GM06990 (cell line): ENCODE data around the gene C11orf68.

Experiments
- DNase-seq: peaks from one replicate; pipeline ENCODE4 v3.0.0-alpha.2; 2011; ENCODE audit not compliant: insufficient read length; ENCODE audit errors: extremely low read depth
- H3K27me3 ChIP-seq: replicated peaks from 2 replicates; pipeline ENCODE4 v1.6.0; 2011; ENCODE audit warnings: low read length; ENCODE audit not compliant: control insufficient read depth, insufficient read depth
- H3K36me3 ChIP-seq: 2 replicates; pipeline ENCODE4 v1.5.1; 2011; ENCODE audit warnings: low read length; ENCODE audit not compliant: control insufficient read depth, insufficient read depth
- H3K4me3 ChIP-seq: replicated peaks from 2 replicates; pipeline ENCODE4 v1.5.1; 2011; ENCODE audit warnings: low read depth, mild to moderate bottlenecking, control low read depth, low read length
- TF ChIP-seq, protein P1 (sequence below): IDR thresholded peaks from 2 replicates; pipeline ENCODE4 v1.5.1; 2011; ENCODE audit warnings: low read length, control low read depth, mild to moderate bottlenecking, inconsistent platforms; ENCODE audit not compliant: insufficient read depth, poor library complexity, severe bottlenecking

Gene C11orf68

DNA sequence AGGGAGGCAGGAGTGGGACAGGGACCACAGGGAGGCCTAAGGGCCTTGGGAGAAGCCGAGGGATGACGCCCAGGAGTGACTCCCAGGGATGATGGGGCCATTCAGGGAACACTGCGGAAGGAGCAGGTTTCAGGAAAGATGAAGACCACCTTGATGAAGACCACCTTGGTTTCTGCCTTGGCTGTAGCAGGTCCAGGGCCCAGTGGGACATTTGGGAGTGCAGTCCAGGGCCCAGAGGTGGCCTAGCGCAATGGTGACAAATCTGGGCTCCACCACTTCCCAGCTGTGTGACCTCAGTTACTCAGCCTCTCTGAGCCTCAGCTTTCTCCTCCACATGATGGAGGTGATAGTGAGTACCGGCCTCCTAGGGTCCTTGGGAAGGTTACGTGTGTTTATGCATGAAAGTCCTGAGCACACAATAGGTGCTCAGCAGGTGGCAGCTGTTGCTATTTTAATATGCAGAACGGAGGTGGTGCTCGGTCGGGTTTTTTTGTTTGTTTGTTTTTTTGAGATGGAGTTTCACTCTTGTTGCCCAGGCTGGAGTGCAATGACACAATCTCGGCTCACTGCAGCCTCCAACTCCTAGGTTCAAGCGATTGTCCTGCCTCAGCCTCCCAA, 27.2 kb upstream of the C11orf68 start:
- no peak overlapping the region for H3K4me3 ChIP-seq
- DNase-seq = no peak

DNA sequence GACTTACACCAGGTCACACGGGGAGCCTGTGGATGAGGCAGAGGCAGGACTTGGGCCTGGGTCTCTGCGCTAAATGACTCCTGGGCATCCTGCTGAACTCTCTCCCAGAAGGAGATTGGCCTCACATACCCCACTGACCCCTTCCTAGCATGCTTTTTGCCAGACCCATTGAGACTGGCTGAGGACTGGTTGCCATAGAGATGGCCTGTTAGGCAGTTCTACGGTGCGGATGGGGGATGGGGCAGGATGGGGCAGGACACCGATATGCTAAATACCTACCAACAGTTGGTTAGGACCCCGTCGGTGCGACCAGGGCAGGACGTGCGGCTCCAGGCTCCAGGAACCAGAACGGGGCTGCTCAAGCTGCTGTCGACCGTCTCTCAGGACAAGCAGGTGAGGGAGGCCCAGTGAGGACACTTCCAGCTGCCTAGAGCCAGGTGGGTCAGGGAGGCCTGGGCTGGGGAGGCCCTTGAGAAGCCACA, 26.6 kb upstream of the C11orf68 start, which contains the start of gene TSGA10IP:
Gene TSGA10IP, plus strand, starts transcription at position 51 of the 482 bp plus-strand sequence. Its CDS starts 196 bp downstream, at position 247.
- H3K27me3 ChIP-seq = no peaks in the 10 kb centered on the region
- DNase-seq = no peak
- no peaks in the 10 kb centered on the region for H3K36me3 ChIP-seq
- TF ChIP-seq, protein P1, sequence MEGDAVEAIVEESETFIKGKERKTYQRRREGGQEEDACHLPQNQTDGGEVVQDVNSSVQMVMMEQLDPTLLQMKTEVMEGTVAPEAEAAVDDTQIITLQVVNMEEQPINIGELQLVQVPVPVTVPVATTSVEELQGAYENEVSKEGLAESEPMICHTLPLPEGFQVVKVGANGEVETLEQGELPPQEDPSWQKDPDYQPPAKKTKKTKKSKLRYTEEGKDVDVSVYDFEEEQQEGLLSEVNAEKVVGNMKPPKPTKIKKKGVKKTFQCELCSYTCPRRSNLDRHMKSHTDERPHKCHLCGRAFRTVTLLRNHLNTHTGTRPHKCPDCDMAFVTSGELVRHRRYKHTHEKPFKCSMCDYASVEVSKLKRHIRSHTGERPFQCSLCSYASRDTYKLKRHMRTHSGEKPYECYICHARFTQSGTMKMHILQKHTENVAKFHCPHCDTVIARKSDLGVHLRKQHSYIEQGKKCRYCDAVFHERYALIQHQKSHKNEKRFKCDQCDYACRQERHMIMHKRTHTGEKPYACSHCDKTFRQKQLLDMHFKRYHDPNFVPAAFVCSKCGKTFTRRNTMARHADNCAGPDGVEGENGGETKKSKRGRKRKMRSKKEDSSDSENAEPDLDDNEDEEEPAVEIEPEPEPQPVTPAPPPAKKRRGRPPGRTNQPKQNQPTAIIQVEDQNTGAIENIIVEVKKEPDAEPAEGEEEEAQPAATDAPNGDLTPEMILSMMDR = no peak
- no peak within 1 kb of the TSS for H3K4me3 ChIP-seq

More for the DNA sequence above, 27.2 kb upstream of the C11orf68 start:
- no peaks in the 10 kb centered on the region for H3K36me3 ChIP-seq
- H3K27me3 ChIP-seq = no peaks in the 10 kb centered on the region
- TF ChIP-seq, protein P1 = no peak

DNA sequence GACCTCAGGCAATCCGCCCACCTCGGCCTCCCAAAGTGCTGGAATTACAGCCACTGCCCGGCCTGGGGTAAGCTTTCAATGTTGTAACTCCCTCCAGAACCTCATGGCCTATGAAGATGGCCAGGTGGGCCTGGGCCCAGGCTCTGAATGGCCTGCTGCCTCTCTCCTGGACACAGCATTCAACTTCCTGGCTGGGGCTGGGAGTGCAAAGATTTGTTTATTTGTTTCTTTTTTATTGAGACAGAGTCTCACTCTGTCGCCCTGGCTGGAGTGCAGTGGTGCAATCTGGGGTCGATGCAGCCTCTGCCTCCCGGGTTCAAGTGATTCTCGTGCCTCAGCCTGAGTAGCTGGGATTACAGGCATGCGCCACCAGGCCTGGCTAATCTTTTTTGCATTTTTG, 25.9 kb upstream of the C11orf68 start:
- DNase-seq = no peak
- Histone ChIP-seq H3K27me3 (no peaks in the 10 kb centered on the region), H3K4me3 (no peak overlapping the region), H3K36me3 (no peaks in the 10 kb centered on the region)
- TF ChIP-seq, protein P1 = no peak

DNA sequence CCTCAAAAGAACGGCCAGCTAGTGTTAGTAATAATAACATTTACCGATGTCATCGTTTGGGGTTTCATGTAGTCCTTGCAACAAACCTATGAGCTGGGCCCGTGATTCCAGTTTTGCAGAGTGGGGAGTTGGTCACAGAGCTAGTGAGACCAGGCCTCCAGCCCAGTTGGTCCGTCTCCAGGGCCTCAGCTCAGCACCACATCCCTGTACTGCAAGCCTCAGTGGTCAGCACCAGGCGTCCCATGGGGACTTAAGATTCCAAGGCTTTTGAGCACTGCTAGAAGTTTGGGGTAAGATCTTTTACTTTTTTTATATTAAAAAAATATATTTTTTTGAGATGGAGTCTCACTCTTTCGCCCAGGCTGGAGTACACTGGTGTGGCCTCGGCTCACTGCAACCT, 25.3 kb upstream of the C11orf68 start:
- Histone ChIP-seq H3K27me3 (no peaks in the 10 kb centered on the region), H3K36me3 (no peaks in the 10 kb centered on the region), H3K4me3 (no peak overlapping the region)
- TF ChIP-seq, protein P1 = no peak
- no peak for DNase-seq

DNA sequence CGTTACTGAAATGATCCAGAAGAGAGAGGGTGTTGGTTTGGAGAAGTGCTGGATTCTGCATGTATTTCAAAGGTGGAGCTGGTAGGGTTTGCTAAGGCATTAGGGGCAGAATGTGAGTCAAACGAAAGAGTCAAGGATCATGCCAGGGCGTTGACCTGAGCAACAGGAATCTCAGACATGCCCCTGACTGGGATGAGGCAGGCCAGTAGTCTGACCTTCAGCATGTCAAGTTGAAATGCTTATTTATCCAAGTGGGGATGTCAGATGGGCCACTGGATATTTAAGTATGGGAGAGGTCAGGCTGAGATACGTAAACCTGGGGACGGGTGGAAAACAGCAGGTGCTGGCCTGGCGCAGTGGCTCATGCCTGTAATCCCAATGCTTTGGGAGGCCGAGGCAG, 23.7 kb upstream of the C11orf68 start:
- no peaks in the 10 kb centered on the region for H3K27me3 ChIP-seq
- no peak for DNase-seq
- TF ChIP-seq, protein P1 = no peak
- H3K4me3 ChIP-seq = no peak overlapping the region
- H3K36me3 ChIP-seq = no peaks in the 10 kb centered on the region
